GM23338 (cell line): ENCODE measurements around the gene SNX1. TPM values are rescaled to one million over a fixed set of nuclear protein-coding genes. Genes with fewer than 3 reads are reported as not detected.

Experiments used
- ATAC-seq: fragments of 200-7000 bp; cut with Tn5 transposase; 3 replicates; pipeline ENCODE4 v1.9.1; 2020
- DNase-seq: peaks from one replicate; pipeline ENCODE4 v3.0.0-alpha.2; 2015; ENCODE audit warnings: low spot score
- H2AFZ ChIP-seq: fragments of 200-600 bp; sonication (generic); 2 replicates; pipeline ENCODE4 v1.8.0; 2016; ENCODE audit warnings: antibody characterized with exemption, mild to moderate bottlenecking, moderate library complexity
- H3F3A ChIP-seq: fragments of 200-600 bp; sonication (generic); replicated peaks from 2 replicates; pipeline ENCODE4 v1.8.0; 2017; ENCODE audit warnings: antibody characterized with exemption, mixed run types, low read depth
- H3K27ac ChIP-seq: fragments of 200-600 bp; sonication (generic); 2 replicates; pipeline ENCODE4 v1.6.1; 2016; ENCODE audit warnings: low read depth
- H3K27me3 ChIP-seq: fragments of 200-600 bp; sonication (generic); 2 replicates; pipeline ENCODE4 v1.8.0; 2016; ENCODE audit warnings: mild to moderate bottlenecking, mixed run types, moderate library complexity; ENCODE audit not compliant: insufficient read depth
- H3K36me3 ChIP-seq: fragments of 200-600 bp; sonication (generic); 2 replicates; pipeline ENCODE4 v1.8.0; 2016; ENCODE audit warnings: mild to moderate bottlenecking; ENCODE audit not compliant: insufficient read depth
- H3K4me1 ChIP-seq: fragments of 200-600 bp; sonication (generic); 2 replicates; pipeline ENCODE4 v1.8.0; 2016; ENCODE audit warnings: mild to moderate bottlenecking, moderate library complexity; ENCODE audit not compliant: insufficient read depth
- H3K4me2 ChIP-seq: fragments of 200-600 bp; sonication (generic); 2 replicates; pipeline ENCODE4 v1.7.1; 2017; ENCODE audit warnings: mixed run types
- H3K4me3 ChIP-seq: fragments of 200-600 bp; sonication (generic); 2 replicates; pipeline ENCODE4 v1.6.1; 2016; ENCODE audit warnings: mixed run types
- H3K79me2 ChIP-seq: fragments of 200-600 bp; sonication (generic); replicated peaks from 2 replicates; pipeline ENCODE4 v1.8.0; 2017; ENCODE audit warnings: mild to moderate bottlenecking; ENCODE audit not compliant: insufficient read depth
- H3K9me2 ChIP-seq: fragments of 200-600 bp; sonication (generic); 2 replicates; pipeline ENCODE4 v1.8.0; 2017; ENCODE audit not compliant: insufficient read depth
- H4K20me1 ChIP-seq: fragments of 200-600 bp; sonication (generic); replicated peaks from 2 replicates; pipeline ENCODE4 v1.8.0; 2017; ENCODE audit warnings: mild to moderate bottlenecking; ENCODE audit not compliant: insufficient read depth
- H3K27ac Mint-ChIP-seq: 2 replicates; pipeline ENCODE4 v1.8.0; 2020; ENCODE audit warnings: inconsistent platforms, mild to moderate bottlenecking, moderate library complexity, mixed read lengths
- H3K27me3 Mint-ChIP-seq: 3 replicates; pipeline ENCODE4 v1.8.0; 2022; ENCODE audit warnings: low read depth, mild to moderate bottlenecking, moderate library complexity, mixed read lengths, inconsistent platforms; ENCODE audit not compliant: insufficient read depth, poor library complexity
- H3K36me3 Mint-ChIP-seq: 3 replicates; pipeline ENCODE4 v1.8.0; 2021; ENCODE audit warnings: low read depth, mild to moderate bottlenecking, inconsistent platforms, moderate library complexity, mixed read lengths
- H3K4me1 Mint-ChIP-seq: 3 replicates; pipeline ENCODE4 v1.8.0; 2020; ENCODE audit warnings: mild to moderate bottlenecking, inconsistent platforms, mixed read lengths
- H3K4me3 Mint-ChIP-seq: 3 replicates; pipeline ENCODE4 v1.8.0; 2021; ENCODE audit warnings: moderate library complexity, mild to moderate bottlenecking, inconsistent platforms, mixed read lengths
- H3K9me3 Mint-ChIP-seq: 3 replicates; pipeline ENCODE4 v1.8.0; 2020; ENCODE audit warnings: moderate library complexity, mild to moderate bottlenecking, inconsistent platforms, mixed read lengths
- EZH2 ChIP-seq: fragments of 200-600 bp; sonication (generic); IDR thresholded peaks from one replicate; pipeline ENCODE4 v1.8.0; 2017; ENCODE audit warnings: antibody characterized with exemption, mild to moderate bottlenecking, low read depth; ENCODE audit not compliant: unreplicated experiment
- EZH2phosphoT487 ChIP-seq: fragments of 200-600 bp; sonication (generic); IDR thresholded peaks from one replicate; pipeline ENCODE4 v1.8.1; 2018; ENCODE audit warnings: antibody characterized with exemption; ENCODE audit not compliant: unreplicated experiment
- JUNB ChIP-seq: IDR thresholded peaks from one replicate; pipeline ENCODE4 v1.6.1; 2016; ENCODE audit warnings: antibody characterized with exemption; ENCODE audit not compliant: unreplicated experiment
- NANOG ChIP-seq: IDR thresholded peaks from 2 replicates; pipeline ENCODE4 v1.6.1; 2016; ENCODE audit warnings: antibody characterized with exemption, borderline replicate concordance
- POLR2AphosphoS5 ChIP-seq: IDR thresholded peaks from 2 replicates; pipeline ENCODE4 v1.6.1; 2016; ENCODE audit warnings: antibody characterized with exemption, low read depth
- REST ChIP-seq: IDR thresholded peaks from one replicate; pipeline ENCODE4 v1.6.1; 2018; ENCODE audit warnings: antibody characterized with exemption; ENCODE audit not compliant: unreplicated experiment
- STAT1 ChIP-seq: IDR thresholded peaks from one replicate; pipeline ENCODE4 v1.6.1; 2016; ENCODE audit warnings: antibody characterized with exemption; ENCODE audit not compliant: unreplicated experiment
- ZNF331 ChIP-seq: fragments of 250-450 bp; sonication (Bioruptor Pico); IDR thresholded peaks from 2 replicates; pipeline ENCODE4 v1.5.0; 2020; ENCODE audit warnings: low read depth, mild to moderate bottlenecking, moderate library complexity
- polyA plus RNA-seq: library from polyadenylated mRNA; unstranded; fragments of >200 nt; fragmentation: Nextera tagmentation; extraction: Ambion mirVana; gene quantifications from 2 replicates; pipeline ENCODE4 v1.2.1, GENCODE V29; 2016
- total RNA-seq: library from RNA; depleted of rRNA; stranded (reverse); fragments of >200 nt; shearing (Covaris generic); gene quantifications from 2 replicates; pipeline ENCODE4 v1.2.3, GENCODE V29; 2014
- TF ChIP-seq, protein P1 (sequence below): fragments of 250-450 bp; sonication (Bioruptor Pico); IDR thresholded peaks from 2 replicates; pipeline ENCODE4 v1.5.0; 2020; ENCODE audit warnings: mild to moderate bottlenecking, moderate library complexity

Gene SNX1
- total and polyA plus RNA-seq, 2 experiments from 2014 or later, result 33.3 to 33.8 TPM

DNA sequence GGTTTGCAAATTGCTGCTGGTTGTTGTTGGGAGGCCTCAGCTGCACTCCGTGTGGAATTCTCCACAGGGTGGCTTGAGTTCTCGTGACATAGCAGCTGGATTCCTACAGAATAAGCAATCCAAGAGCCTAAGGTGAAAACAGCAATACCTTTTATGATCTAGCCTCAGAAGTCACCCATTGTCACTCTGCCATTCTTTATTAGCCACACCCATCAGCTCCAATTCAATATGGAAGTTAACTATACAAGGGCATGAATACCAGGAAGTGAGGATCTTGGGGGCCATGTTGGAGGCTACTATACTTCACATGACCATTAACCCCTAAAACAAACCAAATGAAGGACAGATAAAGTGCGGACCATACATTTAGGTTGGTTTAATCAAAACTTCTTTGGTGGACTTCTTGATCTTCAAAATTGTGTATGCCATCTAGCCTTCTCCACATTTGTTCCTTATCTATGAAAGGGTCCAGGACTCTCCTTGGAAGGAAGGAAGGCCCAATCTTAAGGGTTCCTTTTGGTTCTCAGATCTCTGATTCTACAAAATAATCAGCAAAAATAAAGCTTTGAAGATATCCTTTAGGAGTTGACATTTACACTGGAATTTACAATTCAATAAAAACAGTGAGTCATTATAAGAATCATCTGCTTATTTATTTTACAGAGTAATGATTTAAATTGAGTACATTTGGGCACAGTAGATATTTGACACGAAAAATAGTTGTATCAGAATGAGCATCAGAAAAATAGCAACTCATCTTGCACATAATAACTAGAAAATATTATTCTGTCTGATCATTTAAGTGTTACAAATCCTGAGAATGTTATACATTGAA, 23.6 kb upstream of the SNX1 start:
- no peak overlapping the region for H3K4me3 Mint-ChIP-seq
- no peaks in the 10 kb centered on the region for H3K27me3 ChIP-seq
- peaks cover 19% of the 10 kb centered on the region for H3K36me3 Mint-ChIP-seq
- H3K9me2 ChIP-seq, result no peaks in the 10 kb centered on the region
- H3K4me3 ChIP-seq, result no peak overlapping the region
- no peak overlapping the region for H2AFZ ChIP-seq
- H3F3A ChIP-seq, result no peaks in the 10 kb centered on the region; the same call in 1 of the 2 replicates
- peaks cover 8% of the 10 kb centered on the region; the same call in 1 of the 2 replicates for H3K36me3 ChIP-seq
- no peak overlapping the region for H3K27ac ChIP-seq
- no peak for TF ChIP-seq NANOG
- no peak for TF ChIP-seq STAT1
- no peak for TF ChIP-seq REST
- TF ChIP-seq POLR2AphosphoS5, result no peak
- TF ChIP-seq JUNB, result no peak
- no peak for TF ChIP-seq ZNF331 (CRISPR knock-in tag)
- no peak for TF ChIP-seq EZH2phosphoT487
- no peak overlapping the region for H3K27ac Mint-ChIP-seq
- H3K9me3 Mint-ChIP-seq, result no peaks in the 10 kb centered on the region; the same call in 2 of the 3 replicates
- DNase-seq (no peak), ATAC-seq (no peak)
- no peaks in the 10 kb centered on the region for H3K4me1 ChIP-seq
- H3K4me2 ChIP-seq, result no peak overlapping the region
- no peaks in the 10 kb centered on the region for H3K4me1 Mint-ChIP-seq
- H3K27me3 Mint-ChIP-seq, result peaks cover 4% of the 10 kb centered on the region
- no peaks in the 10 kb centered on the region for H4K20me1 ChIP-seq
- no peaks in the 10 kb centered on the region for H3K79me2 ChIP-seq

- no peaks in the 10 kb centered on the region for H3K79me2 ChIP-seq
- no peak overlapping the region for H3K4me3 Mint-ChIP-seq
- ATAC-seq (no peak), DNase-seq (no peak)
- H3K36me3 Mint-ChIP-seq, result peaks cover 19% of the 10 kb centered on the region
- H3K27me3 Mint-ChIP-seq, result peaks cover 4% of the 10 kb centered on the region
- H3K4me2 ChIP-seq, result no peak overlapping the region
- no peaks in the 10 kb centered on the region for H3K27me3 ChIP-seq
- no peaks in the 10 kb centered on the region; the same call in 1 of the 2 replicates for H3F3A ChIP-seq
- no peak overlapping the region for H3K4me3 ChIP-seq
- H2AFZ ChIP-seq, result no peak overlapping the region
- H3K9me2 ChIP-seq, result no peaks in the 10 kb centered on the region
- H3K9me3 Mint-ChIP-seq, result no peaks in the 10 kb centered on the region; the same call in 2 of the 3 replicates
- H4K20me1 ChIP-seq, result no peaks in the 10 kb centered on the region
- no peaks in the 10 kb centered on the region for H3K4me1 ChIP-seq
- H3K4me1 Mint-ChIP-seq, result no peaks in the 10 kb centered on the region
- H3K36me3 ChIP-seq, result peaks cover 8% of the 10 kb centered on the region; the same call in 1 of the 2 replicates
- no peak overlapping the region for H3K27ac Mint-ChIP-seq
- H3K27ac ChIP-seq, result no peak overlapping the region
- TF ChIP-seq NANOG (no peak), STAT1 (no peak), ZNF331 (CRISPR knock-in tag) (no peak), JUNB (no peak), EZH2phosphoT487 (no peak), EZH2 (no peak)
- TF ChIP-seq, protein P1, sequence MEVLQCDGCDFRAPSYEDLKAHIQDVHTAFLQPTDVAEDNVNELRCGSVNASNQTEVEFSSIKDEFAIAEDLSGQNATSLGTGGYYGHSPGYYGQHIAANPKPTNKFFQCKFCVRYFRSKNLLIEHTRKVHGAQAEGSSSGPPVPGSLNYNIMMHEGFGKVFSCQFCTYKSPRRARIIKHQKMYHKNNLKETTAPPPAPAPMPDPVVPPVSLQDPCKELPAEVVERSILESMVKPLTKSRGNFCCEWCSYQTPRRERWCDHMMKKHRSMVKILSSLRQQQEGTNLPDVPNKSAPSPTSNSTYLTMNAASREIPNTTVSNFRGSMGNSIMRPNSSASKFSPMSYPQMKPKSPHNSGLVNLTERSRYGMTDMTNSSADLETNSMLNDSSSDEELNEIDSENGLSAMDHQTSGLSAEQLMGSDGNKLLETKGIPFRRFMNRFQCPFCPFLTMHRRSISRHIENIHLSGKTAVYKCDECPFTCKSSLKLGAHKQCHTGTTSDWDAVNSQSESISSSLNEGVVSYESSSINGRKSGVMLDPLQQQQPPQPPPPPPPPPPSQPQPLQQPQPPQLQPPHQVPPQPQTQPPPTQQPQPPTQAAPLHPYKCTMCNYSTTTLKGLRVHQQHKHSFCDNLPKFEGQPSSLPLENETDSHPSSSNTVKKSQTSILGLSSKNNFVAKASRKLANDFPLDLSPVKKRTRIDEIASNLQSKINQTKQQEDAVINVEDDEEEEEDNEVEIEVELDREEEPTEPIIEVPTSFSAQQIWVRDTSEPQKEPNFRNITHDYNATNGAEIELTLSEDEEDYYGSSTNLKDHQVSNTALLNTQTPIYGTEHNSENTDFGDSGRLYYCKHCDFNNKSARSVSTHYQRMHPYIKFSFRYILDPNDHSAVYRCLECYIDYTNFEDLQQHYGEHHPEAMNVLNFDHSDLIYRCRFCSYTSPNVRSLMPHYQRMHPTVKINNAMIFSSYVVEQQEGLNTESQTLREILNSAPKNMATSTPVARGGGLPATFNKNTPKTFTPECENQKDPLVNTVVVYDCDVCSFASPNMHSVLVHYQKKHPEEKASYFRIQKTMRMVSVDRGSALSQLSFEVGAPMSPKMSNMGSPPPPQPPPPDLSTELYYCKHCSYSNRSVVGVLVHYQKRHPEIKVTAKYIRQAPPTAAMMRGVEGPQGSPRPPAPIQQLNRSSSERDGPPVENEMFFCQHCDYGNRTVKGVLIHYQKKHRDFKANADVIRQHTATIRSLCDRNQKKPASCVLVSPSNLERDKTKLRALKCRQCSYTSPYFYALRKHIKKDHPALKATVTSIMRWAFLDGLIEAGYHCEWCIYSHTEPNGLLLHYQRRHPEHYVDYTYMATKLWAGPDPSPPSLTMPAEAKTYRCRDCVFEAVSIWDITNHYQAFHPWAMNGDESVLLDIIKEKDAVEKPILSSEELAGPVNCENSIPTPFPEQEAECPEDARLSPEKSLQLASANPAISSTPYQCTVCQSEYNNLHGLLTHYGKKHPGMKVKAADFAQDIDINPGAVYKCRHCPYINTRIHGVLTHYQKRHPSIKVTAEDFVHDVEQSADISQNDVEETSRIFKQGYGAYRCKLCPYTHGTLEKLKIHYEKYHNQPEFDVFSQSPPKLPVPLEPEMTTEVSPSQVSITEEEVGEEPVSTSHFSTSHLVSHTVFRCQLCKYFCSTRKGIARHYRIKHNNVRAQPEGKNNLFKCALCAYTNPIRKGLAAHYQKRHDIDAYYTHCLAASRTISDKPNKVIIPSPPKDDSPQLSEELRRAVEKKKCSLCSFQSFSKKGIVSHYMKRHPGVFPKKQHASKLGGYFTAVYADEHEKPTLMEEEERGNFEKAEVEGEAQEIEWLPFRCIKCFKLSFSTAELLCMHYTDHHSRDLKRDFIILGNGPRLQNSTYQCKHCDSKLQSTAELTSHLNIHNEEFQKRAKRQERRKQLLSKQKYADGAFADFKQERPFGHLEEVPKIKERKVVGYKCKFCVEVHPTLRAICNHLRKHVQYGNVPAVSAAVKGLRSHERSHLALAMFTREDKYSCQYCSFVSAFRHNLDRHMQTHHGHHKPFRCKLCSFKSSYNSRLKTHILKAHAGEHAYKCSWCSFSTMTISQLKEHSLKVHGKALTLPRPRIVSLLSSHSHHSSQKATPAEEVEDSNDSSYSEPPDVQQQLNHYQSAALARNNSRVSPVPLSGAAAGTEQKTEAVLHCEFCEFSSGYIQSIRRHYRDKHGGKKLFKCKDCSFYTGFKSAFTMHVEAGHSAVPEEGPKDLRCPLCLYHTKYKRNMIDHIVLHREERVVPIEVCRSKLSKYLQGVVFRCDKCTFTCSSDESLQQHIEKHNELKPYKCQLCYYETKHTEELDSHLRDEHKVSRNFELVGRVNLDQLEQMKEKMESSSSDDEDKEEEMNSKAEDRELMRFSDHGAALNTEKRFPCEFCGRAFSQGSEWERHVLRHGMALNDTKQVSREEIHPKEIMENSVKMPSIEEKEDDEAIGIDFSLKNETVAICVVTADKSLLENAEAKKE, result no peak
Observed at GRCh38 chr15:64072812-64073211, 23.0 kb upstream of the SNX1 start.
